Stomach smooth muscle (tissue), 2 donors: ENCODE data around the gene IL24.

Source experiments
- H3K27ac ChIP-seq: one replicate; pipeline ENCODE4 v1.7.0; 2013; ENCODE audit warnings: mild to moderate bottlenecking, low read length, inconsistent platforms
- H3K27me3 ChIP-seq, 2 donors: one replicate each; pipeline ENCODE4 v1.7.0; 2013; ENCODE audit warnings: low read length in 2 of 2; ENCODE audit not compliant: insufficient read depth in 2 of 2, control insufficient read depth in 1 of 2
- H3K36me3 ChIP-seq, 2 donors: one replicate each; pipeline ENCODE4 v1.7.0; 2013; ENCODE audit warnings: low read length in 2 of 2; ENCODE audit not compliant: control insufficient read depth in 2 of 2, insufficient read depth in 2 of 2
- H3K4me1 ChIP-seq: one replicate; pipeline ENCODE4 v1.7.0; 2013; ENCODE audit warnings: low read length; ENCODE audit not compliant: control insufficient read depth, insufficient read depth
- H3K4me3 ChIP-seq, 2 donors: one replicate each; pipeline ENCODE4 v1.7.0; 2013; ENCODE audit warnings: low read length in 2 of 2
- H3K9ac ChIP-seq, 2 donors: one replicate each; pipeline ENCODE4 v1.7.0; 2013; ENCODE audit warnings: low read length in 2 of 2, mild to moderate bottlenecking in 1 of 2
- H3K9me3 ChIP-seq, 2 donors: one replicate each; pipeline ENCODE4 v1.7.0; 2013; ENCODE audit warnings: low read length in 2 of 2; ENCODE audit not compliant: control insufficient read depth in 2 of 2
- donor health status: healthy.
- donor health status: Pancreatic carcinoma.

The IL24 gene

DNA sequence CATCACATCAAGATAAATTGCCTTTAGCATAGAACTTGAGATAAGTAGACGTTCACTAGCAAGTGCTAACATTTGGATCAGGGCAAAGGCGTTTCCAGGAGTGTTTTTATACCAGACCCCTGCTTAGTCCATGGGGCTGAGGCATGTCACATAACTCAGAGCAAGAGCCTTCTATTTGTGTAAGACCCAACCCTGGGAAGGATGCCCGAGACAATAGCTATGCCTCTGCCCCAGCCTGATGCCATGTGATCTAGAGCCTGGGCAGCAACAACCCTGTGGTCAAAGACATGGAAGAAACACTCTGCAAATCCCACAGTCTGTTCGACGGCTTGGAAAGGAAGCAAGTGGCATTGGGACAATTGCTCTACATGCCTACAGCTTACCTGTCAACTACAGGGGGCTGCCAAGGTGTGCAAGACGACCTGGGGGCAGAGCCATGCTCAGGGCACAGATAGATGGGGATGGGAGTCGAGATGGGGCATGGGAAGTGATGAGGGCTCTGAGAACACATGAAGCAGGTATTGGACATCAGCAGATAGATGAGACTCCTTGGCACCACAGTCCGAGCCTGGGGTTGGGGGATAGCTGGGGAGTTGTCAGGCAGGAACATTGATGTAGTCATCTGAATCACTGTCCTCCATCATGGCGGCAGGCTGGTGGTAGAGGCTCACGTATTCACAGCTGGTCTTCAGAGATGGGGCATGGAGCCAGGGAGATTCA lies 7.3 kb downstream of the IL24 start:
- Histone ChIP-seq H3K9me3 (no peaks in the 10 kb centered on the region), H3K27ac (no peak overlapping the region), H3K27me3 (peaks cover 15 to 16% of the 10 kb centered on the region in 2 donors), H3K36me3 (no peaks in the 10 kb centered on the region), H3K4me1 (peaks cover 6% of the 10 kb centered on the region), H3K4me3 (no peak overlapping the region), H3K9ac (no peak overlapping the region)

GRCh38 chr1:206905295-206906164 lies 8.3 kb downstream of the IL24 start:
- Histone ChIP-seq H3K36me3 (no peaks in the 10 kb centered on the region), H3K9me3 (no peaks in the 10 kb centered on the region), H3K4me1 (peaks cover 10% of the 10 kb centered on the region), H3K27ac (no peak overlapping the region), H3K4me3 (no peak overlapping the region), H3K27me3 (peaks cover 22 to 25% of the 10 kb centered on the region in 2 donors), H3K9ac (no peak overlapping the region)

GRCh38 chr1:206907304-206907991 lies 10.2 kb downstream of the IL24 start:
- no peak overlapping the region for H3K27ac ChIP-seq
- H3K27me3 ChIP-seq: peaks cover 26 to 28% of the 10 kb centered on the region in 2 donors

GRCh38 chr1:206908038-206908437 lies 10.8 kb downstream of the IL24 start:
- Histone ChIP-seq H3K9ac (no peak overlapping the region), H3K27me3 (peaks cover 28 to 32% of the 10 kb centered on the region in 2 donors), H3K27ac (no peak overlapping the region), H3K4me1 (peaks cover 14% of the 10 kb centered on the region), H3K9me3 (no peaks in the 10 kb centered on the region), H3K4me3 (no peak overlapping the region), H3K36me3 (no peaks in the 10 kb centered on the region)

More at GRCh38 chr1:206907304-206907991, 10.2 kb downstream of the IL24 start:
- H3K36me3 ChIP-seq: no peaks in the 10 kb centered on the region
- H3K9me3 ChIP-seq: no peaks in the 10 kb centered on the region
- H3K9ac ChIP-seq: no peak overlapping the region
- no peak overlapping the region for H3K4me3 ChIP-seq
- H3K4me1 ChIP-seq: peaks cover 12% of the 10 kb centered on the region

GRCh38 chr1:206909161-206909882 lies 12.1 kb downstream of the IL24 start:
- H3K4me1 ChIP-seq: peaks cover 14% of the 10 kb centered on the region
- H3K27me3 ChIP-seq: peaks cover 32% of the 10 kb centered on the region in 2 donors
- H3K4me3 ChIP-seq: peak overlapping the region; percentile 32 to 70
- H3K9me3 ChIP-seq: no peaks in the 10 kb centered on the region
- H3K36me3 ChIP-seq: no peaks in the 10 kb centered on the region
- H3K9ac ChIP-seq: peak overlapping the region in 1 of 2 donors; percentile 51
- H3K27ac ChIP-seq: no peak overlapping the region

DNA sequence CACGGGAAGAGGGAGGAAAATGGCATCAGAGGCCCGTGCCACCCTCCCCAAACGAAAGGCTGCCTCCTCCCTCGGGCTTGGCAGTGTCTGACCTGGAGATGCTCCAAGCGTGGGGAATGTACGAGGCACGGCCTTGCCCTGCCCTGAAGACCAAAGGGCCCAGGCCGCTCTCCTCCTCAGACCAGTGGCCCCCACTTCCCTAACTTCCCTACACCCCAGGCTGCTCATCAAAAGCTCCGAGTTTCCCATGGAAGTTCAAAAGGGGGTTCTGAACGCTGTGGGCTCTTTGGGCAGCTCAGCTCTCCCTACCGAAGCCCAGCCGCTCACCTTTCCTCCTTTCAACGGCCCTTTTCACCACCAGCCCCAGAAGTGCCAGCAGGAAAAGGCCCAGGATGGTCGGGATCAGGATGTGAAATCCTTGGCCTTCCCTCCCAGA lies 12.7 kb downstream of the IL24 start:
- H3K27me3 ChIP-seq: peaks cover 32 to 34% of the 10 kb centered on the region in 2 donors
- peaks cover 14% of the 10 kb centered on the region for H3K4me1 ChIP-seq
- H3K36me3 ChIP-seq: no peaks in the 10 kb centered on the region
- H3K4me3 ChIP-seq: peak overlapping the region; percentile 32 to 70
- H3K9me3 ChIP-seq: no peaks in the 10 kb centered on the region
- H3K9ac ChIP-seq: peak overlapping the region in 1 of 2 donors; percentile 51
- no peak overlapping the region for H3K27ac ChIP-seq

GRCh38 chr1:206911064-206911663 lies 13.9 kb downstream of the IL24 start:
- Histone ChIP-seq H3K27ac (no peak overlapping the region), H3K4me1 (peaks cover 14% of the 10 kb centered on the region), H3K27me3 (peaks cover 33 to 37% of the 10 kb centered on the region in 2 donors), H3K4me3 (no peak overlapping the region), H3K9ac (no peak overlapping the region), H3K36me3 (no peaks in the 10 kb centered on the region), H3K9me3 (no peaks in the 10 kb centered on the region)

DNA sequence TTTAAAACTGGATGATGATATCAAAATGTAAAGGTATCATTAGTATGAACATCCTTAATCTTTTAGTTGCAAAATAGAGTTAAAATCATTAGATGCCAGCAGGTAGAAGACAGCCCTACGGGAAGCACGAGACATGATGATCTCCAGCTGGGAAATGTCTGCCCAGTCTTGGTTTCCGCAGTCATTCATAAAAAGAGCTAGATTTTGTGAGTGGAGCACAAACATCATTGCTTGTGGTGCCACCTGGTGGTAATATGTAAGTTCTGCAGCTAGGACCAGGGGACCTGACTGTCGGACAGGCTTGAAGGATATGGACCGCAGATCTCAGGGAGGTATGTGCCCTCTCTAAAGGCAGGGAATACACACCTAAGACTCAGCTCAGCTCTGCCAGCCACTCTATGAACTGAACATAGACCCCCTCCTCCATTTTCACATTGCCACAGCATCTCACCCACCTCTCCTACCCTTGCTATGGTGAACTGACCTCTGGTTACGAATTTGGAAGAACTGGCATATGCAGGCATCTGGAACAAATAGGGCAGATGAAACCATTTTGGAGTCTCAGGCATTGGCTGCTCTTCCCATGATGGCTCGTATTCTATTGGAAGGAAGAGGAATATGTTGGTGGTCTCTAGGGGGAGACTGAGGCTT lies 15.3 kb downstream of the IL24 start:
- Histone ChIP-seq H3K9ac (no peak overlapping the region), H3K27me3 (peaks cover 30 to 37% of the 10 kb centered on the region in 2 donors), H3K4me3 (no peak overlapping the region)

GRCh38 chr1:206913766-206914537 lies 16.7 kb downstream of the IL24 start:
- H3K27me3 ChIP-seq: peaks cover 26 to 28% of the 10 kb centered on the region in 2 donors
- H3K4me3 ChIP-seq: no peak overlapping the region
- no peak overlapping the region for H3K27ac ChIP-seq
- H3K9me3 ChIP-seq: no peaks in the 10 kb centered on the region
- no peaks in the 10 kb centered on the region for H3K36me3 ChIP-seq
- H3K4me1 ChIP-seq: peaks cover 14% of the 10 kb centered on the region
- no peak overlapping the region for H3K9ac ChIP-seq

More for the DNA sequence above, 15.3 kb downstream of the IL24 start:
- H3K4me1 ChIP-seq: peaks cover 14% of the 10 kb centered on the region
- H3K27ac ChIP-seq: no peak overlapping the region
- no peaks in the 10 kb centered on the region for H3K9me3 ChIP-seq
- no peaks in the 10 kb centered on the region for H3K36me3 ChIP-seq
